ENCODE measurements around the gene CFAP97. TPM values are rescaled to one million over a fixed set of nuclear protein-coding genes. Genes with fewer than 3 reads are reported as not detected.

CFAP97 gene
- total and polyA plus RNA-seq, 9 of the 15 experiments (the other 6 are each of a cell fraction or from before 2014, with no cell fraction given): 17.3 to 57.8 (median 44.4) TPM

DNA sequence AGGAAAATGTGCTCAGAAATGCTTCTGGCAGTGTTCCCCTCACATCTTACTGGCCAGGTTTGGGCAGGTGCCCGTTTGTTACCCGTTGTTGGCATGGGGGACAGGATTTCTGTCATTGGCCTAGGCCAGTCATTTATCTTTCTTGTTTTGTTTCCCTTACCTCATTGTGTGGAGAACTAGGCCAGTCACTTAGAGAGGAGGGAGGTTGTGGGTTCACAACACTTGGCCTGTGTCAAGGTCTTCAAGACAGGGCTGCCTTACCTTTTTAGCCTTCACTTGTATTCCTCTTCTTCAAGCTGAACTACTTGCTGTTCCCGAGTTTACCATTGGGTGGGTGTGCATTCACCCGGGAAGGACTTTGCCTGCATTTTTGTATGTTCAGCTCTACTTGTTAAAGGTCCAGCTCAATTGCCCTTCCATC lies 23.3 kb upstream of the CFAP97 start (continued):
- TF ChIP-seq, protein P1, sequence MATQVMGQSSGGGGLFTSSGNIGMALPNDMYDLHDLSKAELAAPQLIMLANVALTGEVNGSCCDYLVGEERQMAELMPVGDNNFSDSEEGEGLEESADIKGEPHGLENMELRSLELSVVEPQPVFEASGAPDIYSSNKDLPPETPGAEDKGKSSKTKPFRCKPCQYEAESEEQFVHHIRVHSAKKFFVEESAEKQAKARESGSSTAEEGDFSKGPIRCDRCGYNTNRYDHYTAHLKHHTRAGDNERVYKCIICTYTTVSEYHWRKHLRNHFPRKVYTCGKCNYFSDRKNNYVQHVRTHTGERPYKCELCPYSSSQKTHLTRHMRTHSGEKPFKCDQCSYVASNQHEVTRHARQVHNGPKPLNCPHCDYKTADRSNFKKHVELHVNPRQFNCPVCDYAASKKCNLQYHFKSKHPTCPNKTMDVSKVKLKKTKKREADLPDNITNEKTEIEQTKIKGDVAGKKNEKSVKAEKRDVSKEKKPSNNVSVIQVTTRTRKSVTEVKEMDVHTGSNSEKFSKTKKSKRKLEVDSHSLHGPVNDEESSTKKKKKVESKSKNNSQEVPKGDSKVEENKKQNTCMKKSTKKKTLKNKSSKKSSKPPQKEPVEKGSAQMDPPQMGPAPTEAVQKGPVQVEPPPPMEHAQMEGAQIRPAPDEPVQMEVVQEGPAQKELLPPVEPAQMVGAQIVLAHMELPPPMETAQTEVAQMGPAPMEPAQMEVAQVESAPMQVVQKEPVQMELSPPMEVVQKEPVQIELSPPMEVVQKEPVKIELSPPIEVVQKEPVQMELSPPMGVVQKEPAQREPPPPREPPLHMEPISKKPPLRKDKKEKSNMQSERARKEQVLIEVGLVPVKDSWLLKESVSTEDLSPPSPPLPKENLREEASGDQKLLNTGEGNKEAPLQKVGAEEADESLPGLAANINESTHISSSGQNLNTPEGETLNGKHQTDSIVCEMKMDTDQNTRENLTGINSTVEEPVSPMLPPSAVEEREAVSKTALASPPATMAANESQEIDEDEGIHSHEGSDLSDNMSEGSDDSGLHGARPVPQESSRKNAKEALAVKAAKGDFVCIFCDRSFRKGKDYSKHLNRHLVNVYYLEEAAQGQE (IDR thresholded peaks at IDR 0.05; ENCODE audit: borderline replicate concordance): peak; percentile 4; the same call in 1 of the 2 replicates
- TF ChIP-seq, protein P1 (CRISPR knock-in tag; IDR thresholded peaks at IDR 0.05; ENCODE audit: low read depth): no peak
- TF ChIP-seq, protein P2, sequence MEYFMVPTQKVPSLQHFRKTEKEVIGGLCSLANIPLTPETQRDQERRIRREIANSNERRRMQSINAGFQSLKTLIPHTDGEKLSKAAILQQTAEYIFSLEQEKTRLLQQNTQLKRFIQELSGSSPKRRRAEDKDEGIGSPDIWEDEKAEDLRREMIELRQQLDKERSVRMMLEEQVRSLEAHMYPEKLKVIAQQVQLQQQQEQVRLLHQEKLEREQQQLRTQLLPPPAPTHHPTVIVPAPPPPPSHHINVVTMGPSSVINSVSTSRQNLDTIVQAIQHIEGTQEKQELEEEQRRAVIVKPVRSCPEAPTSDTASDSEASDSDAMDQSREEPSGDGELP (CRISPR knock-in tag; IDR thresholded peaks at IDR 0.05; ENCODE audit: borderline replicate concordance): no peak
- TF ChIP-seq, protein P3, sequence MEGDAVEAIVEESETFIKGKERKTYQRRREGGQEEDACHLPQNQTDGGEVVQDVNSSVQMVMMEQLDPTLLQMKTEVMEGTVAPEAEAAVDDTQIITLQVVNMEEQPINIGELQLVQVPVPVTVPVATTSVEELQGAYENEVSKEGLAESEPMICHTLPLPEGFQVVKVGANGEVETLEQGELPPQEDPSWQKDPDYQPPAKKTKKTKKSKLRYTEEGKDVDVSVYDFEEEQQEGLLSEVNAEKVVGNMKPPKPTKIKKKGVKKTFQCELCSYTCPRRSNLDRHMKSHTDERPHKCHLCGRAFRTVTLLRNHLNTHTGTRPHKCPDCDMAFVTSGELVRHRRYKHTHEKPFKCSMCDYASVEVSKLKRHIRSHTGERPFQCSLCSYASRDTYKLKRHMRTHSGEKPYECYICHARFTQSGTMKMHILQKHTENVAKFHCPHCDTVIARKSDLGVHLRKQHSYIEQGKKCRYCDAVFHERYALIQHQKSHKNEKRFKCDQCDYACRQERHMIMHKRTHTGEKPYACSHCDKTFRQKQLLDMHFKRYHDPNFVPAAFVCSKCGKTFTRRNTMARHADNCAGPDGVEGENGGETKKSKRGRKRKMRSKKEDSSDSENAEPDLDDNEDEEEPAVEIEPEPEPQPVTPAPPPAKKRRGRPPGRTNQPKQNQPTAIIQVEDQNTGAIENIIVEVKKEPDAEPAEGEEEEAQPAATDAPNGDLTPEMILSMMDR (IDR thresholded peaks at IDR 0.05 in 2 of 3, conservative IDR thresholded peaks at IDR 0.05 in 1 of 3; ENCODE audit: insufficient read depth in 2 of 3, low read depth in 1 of 3, low read length in 3 of 3): peak; percentile 8 to 44 (median 21); a peak in 2 of 6 replicates
- TF ChIP-seq MTA3 (IDR thresholded peaks at IDR 0.05; ENCODE audit: borderline replicate concordance): no peak
